Hepatocyte (in vitro differentiated cells): Measurements from ENCODE around the gene RAB11FIP4. TPM values are rescaled to one million over a fixed set of nuclear protein-coding genes. Genes with fewer than 3 reads are reported as not detected.

Experiments used
- DNase-seq: peaks from one replicate; pipeline ENCODE4 v3.0.0-alpha.2; 2016; ENCODE audit warnings: low spot score
- H2AFZ ChIP-seq: fragments of 200-600 bp; sonication (generic); 2 replicates; pipeline ENCODE4 v1.6.0; 2016; ENCODE audit warnings: antibody characterized with exemption, mild to moderate bottlenecking
- H3K27ac ChIP-seq: fragments of 200-600 bp; sonication (generic); 2 replicates; pipeline ENCODE4 v1.5.1; 2016; ENCODE audit warnings: mild to moderate bottlenecking
- H3K27me3 ChIP-seq: fragments of 200-600 bp; sonication (generic); 2 replicates; pipeline ENCODE4 v1.6.1; 2016
- H3K36me3 ChIP-seq: fragments of 200-600 bp; sonication (generic); replicated peaks from 2 replicates; pipeline ENCODE4 v1.5.1; 2016; ENCODE audit warnings: low read depth; ENCODE audit not compliant: insufficient read depth
- H3K4me1 ChIP-seq: fragments of 200-600 bp; sonication (generic); 2 replicates; pipeline ENCODE4 v1.5.1; 2016; ENCODE audit warnings: mild to moderate bottlenecking, moderate library complexity; ENCODE audit not compliant: insufficient read depth
- H3K4me2 ChIP-seq: fragments of 200-600 bp; sonication (generic); 2 replicates; pipeline ENCODE4 v1.6.0; 2016
- H3K4me3 ChIP-seq: fragments of 200-600 bp; sonication (generic); 2 replicates; pipeline ENCODE4 v1.5.1; 2016; ENCODE audit warnings: mild to moderate bottlenecking
- H3K79me2 ChIP-seq: fragments of 200-600 bp; sonication (generic); 2 replicates; pipeline ENCODE4 v1.6.0; 2017; ENCODE audit warnings: mild to moderate bottlenecking
- H3K9me2 ChIP-seq: fragments of 200-600 bp; sonication (generic); replicated peaks from 2 replicates; pipeline ENCODE4 v1.6.0; 2017; ENCODE audit warnings: mild to moderate bottlenecking; ENCODE audit not compliant: insufficient read depth
- H3K9me3 ChIP-seq: fragments of 200-600 bp; sonication (generic); 2 replicates; pipeline ENCODE4 v1.5.1; 2016; ENCODE audit warnings: low read depth, mild to moderate bottlenecking
- H4K20me1 ChIP-seq: fragments of 200-600 bp; sonication (generic); 2 replicates; pipeline ENCODE4 v1.6.0; 2016; ENCODE audit warnings: mild to moderate bottlenecking; ENCODE audit not compliant: insufficient read depth, poor library complexity, severe bottlenecking
- EZH2 ChIP-seq: fragments of 200-600 bp; sonication (generic); IDR thresholded peaks from 2 replicates; pipeline ENCODE4 v1.6.1; 2016; ENCODE audit warnings: antibody characterized with exemption, mild to moderate bottlenecking, borderline replicate concordance
- EZH2phosphoT487 ChIP-seq: fragments of 200-600 bp; sonication (generic); IDR thresholded peaks from one replicate; pipeline ENCODE4 v1.6.1; 2018; ENCODE audit warnings: antibody characterized with exemption, mild to moderate bottlenecking, low read depth, moderate library complexity; ENCODE audit not compliant: unreplicated experiment, severe bottlenecking
- WGBS: methylation state at CpG from one replicate; pipeline ENCODE4 v1.1.6; 2016; ENCODE audit warnings: low lambda C conversion rate; ENCODE audit errors: missing lambda C conversion rate; 5-methylcytosine and 5-hydroxymethylcytosine counted together
- polyA plus RNA-seq: library from polyadenylated mRNA; unstranded; fragments of >200 nt; fragmentation: Nextera tagmentation; extraction: Ambion mirVana; gene quantifications from 2 replicates; pipeline ENCODE4 v1.2.1, GENCODE V29; 2016
- total RNA-seq: library from RNA; depleted of rRNA; stranded (reverse); fragments of >200 nt; gene quantifications from 2 replicates; pipeline ENCODE4 v1.2.3, GENCODE V29; 2014
- TF ChIP-seq, protein P1 (sequence below): fragments of 200-600 bp; sonication (generic); IDR thresholded peaks from 2 replicates; pipeline ENCODE4 v1.5.1; 2016; ENCODE audit warnings: antibody characterized with exemption, mild to moderate bottlenecking; ENCODE audit not compliant: poor library complexity

RAB11FIP4 gene
- total and polyA plus RNA-seq, 2 experiments from 2014 or later, result 25.8 to 35.6 TPM

DNA sequence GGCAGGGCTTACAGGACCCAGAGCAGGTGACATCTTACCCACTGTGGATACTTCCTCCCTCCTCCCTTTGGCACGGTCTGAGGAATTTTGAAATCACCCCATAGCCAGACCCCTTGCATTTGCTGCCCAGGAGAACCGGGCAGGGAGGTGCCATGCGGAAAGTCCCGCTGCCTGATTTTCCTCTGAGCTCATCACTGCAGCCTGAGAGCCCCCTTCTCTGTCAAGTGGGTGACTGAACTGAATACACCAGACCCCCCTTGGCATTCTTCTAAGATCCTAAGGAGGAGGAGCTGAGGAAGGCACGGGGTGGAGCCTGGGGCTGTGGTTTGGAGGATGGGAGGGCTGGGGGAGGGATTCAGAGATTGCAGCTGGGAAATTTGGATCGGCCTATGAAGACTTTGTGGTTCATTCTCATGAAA, 173.4 kb downstream of the RAB11FIP4 start:
- 70% methylated on average over 6 of the region's 6 CpGs for WGBS
- no peak overlapping the region for H2AFZ ChIP-seq
- H3K27ac ChIP-seq, result no peak overlapping the region
- no peak for DNase-seq
- H3K4me2 ChIP-seq, result peak overlapping the region; percentile 23
- H3K27me3 ChIP-seq, result no peaks in the 10 kb centered on the region
- no peaks in the 10 kb centered on the region for H3K36me3 ChIP-seq
- no peaks in the 10 kb centered on the region for H3K9me3 ChIP-seq
- TF ChIP-seq EZH2phosphoT487, result no peak
- TF ChIP-seq EZH2, result no peak
- TF ChIP-seq, protein P1, sequence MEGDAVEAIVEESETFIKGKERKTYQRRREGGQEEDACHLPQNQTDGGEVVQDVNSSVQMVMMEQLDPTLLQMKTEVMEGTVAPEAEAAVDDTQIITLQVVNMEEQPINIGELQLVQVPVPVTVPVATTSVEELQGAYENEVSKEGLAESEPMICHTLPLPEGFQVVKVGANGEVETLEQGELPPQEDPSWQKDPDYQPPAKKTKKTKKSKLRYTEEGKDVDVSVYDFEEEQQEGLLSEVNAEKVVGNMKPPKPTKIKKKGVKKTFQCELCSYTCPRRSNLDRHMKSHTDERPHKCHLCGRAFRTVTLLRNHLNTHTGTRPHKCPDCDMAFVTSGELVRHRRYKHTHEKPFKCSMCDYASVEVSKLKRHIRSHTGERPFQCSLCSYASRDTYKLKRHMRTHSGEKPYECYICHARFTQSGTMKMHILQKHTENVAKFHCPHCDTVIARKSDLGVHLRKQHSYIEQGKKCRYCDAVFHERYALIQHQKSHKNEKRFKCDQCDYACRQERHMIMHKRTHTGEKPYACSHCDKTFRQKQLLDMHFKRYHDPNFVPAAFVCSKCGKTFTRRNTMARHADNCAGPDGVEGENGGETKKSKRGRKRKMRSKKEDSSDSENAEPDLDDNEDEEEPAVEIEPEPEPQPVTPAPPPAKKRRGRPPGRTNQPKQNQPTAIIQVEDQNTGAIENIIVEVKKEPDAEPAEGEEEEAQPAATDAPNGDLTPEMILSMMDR, result no peak
- H3K4me3 ChIP-seq, result no peak overlapping the region
- H3K79me2 ChIP-seq, result peaks cover 81% of the 10 kb centered on the region
- peaks cover 33% of the 10 kb centered on the region for H3K4me1 ChIP-seq
- H4K20me1 ChIP-seq, result peaks cover 5% of the 10 kb centered on the region
- H3K9me2 ChIP-seq, result no peaks in the 10 kb centered on the region

DNA sequence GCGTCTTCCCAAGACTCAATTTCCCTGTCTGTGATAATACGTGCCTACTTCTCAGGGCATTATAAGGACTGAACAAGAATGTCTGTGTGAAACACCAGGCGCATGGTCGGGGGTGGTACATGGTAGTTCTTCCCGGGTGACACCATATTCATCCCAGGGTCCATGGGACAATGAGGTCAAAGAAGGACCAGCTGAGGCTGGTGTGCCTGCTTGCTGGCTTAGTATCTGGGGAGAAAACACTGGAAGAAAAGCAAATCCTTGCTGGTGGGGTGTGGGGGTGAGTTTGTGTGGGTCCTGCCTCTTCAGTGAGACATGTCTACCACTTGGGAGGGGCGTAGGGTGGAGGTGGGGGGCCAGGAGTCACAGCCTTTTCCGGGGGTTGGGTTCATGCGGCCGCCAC, 174.2 kb downstream of the RAB11FIP4 start:
- 97% methylated on average over 9 of the region's 9 CpGs for WGBS
- no peaks in the 10 kb centered on the region for H3K9me3 ChIP-seq
- H3K4me1 ChIP-seq, result peaks cover 25% of the 10 kb centered on the region
- peaks cover 5% of the 10 kb centered on the region for H4K20me1 ChIP-seq
- no peak overlapping the region for H3K4me3 ChIP-seq
- no peaks in the 10 kb centered on the region for H3K27me3 ChIP-seq
- no peak overlapping the region for H3K27ac ChIP-seq
- no peak overlapping the region for H2AFZ ChIP-seq
- H3K4me2 ChIP-seq, result peak overlapping the region; percentile 23
- H3K79me2 ChIP-seq, result peaks cover 83% of the 10 kb centered on the region
- H3K36me3 ChIP-seq, result no peaks in the 10 kb centered on the region
- no peak for TF ChIP-seq EZH2
- TF ChIP-seq, protein P1, result no peak
- TF ChIP-seq EZH2phosphoT487, result no peak
- H3K9me2 ChIP-seq, result no peaks in the 10 kb centered on the region
- DNase-seq, result no peak

DNA sequence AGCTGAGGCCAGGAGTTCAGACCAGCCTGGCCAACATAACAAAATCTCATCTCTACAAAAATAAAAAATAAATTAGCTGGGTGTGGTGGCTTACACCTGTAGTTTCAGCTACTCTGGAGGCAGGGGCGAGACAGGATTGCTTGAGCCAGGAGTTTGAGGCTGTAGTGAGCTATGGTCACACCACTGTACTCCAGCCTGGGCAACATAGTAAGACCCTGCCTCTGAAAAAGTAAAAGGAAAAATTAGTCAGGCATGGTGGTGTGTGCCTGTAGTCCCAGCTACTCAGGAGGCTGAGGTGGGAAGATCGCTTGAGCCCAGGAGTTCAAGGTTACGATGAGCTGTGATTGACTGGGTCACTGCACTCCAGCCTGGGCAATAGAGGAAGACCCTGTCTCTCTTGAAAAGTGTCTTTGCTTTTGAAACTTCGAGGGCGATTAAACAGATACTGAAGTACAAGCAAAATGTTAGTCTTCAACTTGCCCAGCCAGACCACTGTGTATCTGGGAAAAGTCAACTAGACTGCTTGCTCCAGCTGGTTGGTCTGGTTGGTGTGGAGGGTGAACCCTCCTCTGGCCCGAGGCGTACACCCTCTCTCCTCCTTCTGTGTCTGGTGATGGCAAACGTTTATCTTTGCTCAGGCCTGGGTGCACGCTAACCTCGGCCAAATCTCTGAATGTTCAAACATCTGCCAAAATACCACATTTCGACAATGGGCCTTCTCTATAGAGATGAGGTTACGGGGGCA, 174.9 kb downstream of the RAB11FIP4 start:
- H3K4me2 ChIP-seq, result no peak overlapping the region
- peaks cover 84% of the 10 kb centered on the region for H3K79me2 ChIP-seq
- DNase-seq, result no peak
- peaks cover 18% of the 10 kb centered on the region for H3K4me1 ChIP-seq
- no peak overlapping the region for H3K4me3 ChIP-seq
- no peaks in the 10 kb centered on the region for H3K36me3 ChIP-seq
- H4K20me1 ChIP-seq, result peaks cover 5% of the 10 kb centered on the region
- no peaks in the 10 kb centered on the region for H3K9me3 ChIP-seq
- TF ChIP-seq, protein P1, result no peak
- H2AFZ ChIP-seq, result no peak overlapping the region
- H3K27ac ChIP-seq, result no peak overlapping the region
- H3K9me2 ChIP-seq, result no peaks in the 10 kb centered on the region
- H3K27me3 ChIP-seq, result no peaks in the 10 kb centered on the region
- WGBS, result 74% methylated on average over 12 of the region's 12 CpGs
